GM19372 (cell line): ENCODE data around the gene KDELR3.
A peak's percentile ranks its signal among the peaks of the same experiment; 100 is the strongest.

Experiments used
- ATAC-seq: cut with Tn5 transposase; IDR thresholded peaks from one replicate; pipeline ENCODE4 v1.9.1; 2021; ENCODE audit warnings: mild to moderate bottlenecking, low read depth, moderate library complexity; ENCODE audit not compliant: unreplicated experiment

The KDELR3 gene

DNA sequence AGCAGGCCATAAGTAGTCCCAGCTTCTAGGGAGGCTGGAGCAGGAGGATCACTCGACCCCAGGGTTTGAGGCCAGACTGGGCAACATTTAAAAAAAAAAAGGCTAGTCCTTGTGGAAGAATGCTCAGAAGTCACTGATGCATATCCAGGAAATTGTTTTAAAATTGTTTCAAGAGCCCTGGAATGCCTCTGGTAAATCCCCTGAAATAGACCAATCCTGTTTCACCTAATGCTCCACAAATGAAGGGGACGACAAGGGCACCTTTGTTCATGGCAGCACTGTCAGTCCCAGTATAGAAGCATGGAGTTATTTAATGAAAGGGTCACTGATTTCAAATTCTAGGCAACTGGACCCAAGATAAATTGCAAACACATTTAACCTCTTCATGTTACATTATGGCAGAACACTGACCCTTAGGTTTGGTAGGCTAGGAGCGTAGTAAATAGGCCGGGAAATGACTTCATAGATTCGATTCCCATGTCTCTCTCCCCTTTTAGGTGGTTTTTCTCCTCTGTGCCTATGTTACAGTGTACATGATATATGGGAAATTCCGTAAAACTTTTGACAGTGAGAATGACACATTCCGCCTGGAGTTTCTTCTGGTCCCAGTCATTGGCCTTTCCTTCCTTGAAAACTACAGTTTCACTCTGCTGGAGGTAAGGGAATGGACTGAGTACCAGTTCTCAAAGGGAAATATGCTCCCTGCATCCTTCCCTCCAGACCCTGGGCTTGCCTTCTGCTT lies 11.4 kb downstream of the KDELR3 start:
- no peak for ATAC-seq

DNA sequence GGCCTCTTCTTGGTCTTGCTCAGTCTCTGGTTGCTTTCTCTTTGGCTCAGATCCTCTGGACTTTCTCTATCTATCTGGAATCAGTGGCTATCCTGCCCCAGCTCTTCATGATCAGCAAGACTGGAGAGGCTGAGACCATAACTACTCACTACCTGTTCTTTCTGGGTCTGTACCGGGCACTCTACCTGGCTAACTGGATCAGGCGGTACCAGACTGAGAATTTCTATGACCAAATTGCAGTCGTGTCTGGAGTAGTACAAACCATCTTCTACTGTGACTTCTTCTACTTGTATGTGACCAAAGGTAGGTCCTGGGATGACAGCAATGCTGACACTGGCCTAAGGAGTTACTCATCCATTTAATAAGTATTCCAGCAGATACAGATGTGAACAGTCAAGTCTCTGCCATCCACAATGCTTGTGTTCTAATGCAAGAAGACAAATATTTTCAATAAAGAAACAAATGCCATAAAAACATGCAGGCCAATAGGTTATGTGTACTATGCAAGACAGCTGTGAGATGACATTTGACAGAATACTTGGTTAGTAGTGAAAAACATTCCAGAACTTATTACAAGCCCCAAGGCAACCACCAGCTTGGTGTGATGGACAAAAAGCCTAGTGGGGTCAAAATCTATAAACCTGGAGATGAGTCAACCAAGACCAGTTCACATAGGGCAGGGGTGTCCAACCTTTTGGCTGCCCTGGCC lies 13.4 kb downstream of the KDELR3 start:
- ATAC-seq, result no peak

DNA sequence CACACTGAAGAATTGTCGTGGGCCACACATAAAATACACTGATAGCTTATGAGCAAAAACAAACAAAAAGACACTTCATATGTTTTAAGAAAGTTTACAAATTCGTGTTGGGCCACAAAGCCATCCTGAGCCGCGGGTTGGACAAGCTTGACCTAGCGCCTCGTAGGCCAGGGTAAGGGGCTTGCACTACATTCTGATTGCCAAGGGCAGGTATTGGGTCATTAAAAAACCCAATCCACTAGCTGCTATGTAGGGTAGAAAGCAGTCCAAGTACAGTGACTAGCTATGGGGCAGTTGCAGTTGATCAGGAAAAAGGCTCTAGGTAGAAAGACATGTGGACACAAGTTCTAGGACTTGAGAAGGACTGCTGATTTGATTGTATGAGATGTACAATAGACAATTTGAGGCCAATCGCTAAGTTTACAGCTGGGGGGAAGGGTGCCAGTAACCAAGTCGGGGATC lies 14.0 kb downstream of the KDELR3 start:
- ATAC-seq, result no peak

DNA sequence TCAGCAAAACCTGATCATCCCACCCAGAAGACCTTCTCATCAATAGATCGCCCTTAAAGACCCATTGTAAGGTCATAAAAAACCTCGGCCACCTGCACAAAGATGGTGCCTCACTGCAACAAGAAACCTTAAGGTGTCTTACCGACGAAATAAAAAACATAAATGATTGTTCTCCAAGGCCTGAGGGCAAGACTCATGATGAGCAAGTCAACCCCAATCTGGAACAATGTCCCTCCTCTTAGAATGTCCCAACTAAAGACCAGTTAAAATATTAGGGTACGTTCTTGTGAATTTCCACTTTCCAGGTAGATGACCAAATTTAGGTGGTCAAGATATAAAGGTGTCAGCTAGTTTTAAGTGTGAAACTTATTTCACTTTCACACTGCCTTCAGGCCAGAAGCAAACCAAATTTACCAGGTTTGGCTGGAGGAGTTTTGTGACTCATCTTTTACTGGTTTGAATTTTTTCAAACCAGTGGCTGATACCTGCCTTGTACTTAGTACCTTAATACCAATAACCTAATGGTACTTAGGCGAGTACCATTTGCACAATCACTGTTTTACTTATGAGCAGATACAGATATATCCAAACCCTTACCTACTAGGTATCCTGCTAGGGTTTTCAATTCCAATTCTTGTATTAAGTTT lies 14.9 kb downstream of the KDELR3 start:
- no peak for ATAC-seq

DNA sequence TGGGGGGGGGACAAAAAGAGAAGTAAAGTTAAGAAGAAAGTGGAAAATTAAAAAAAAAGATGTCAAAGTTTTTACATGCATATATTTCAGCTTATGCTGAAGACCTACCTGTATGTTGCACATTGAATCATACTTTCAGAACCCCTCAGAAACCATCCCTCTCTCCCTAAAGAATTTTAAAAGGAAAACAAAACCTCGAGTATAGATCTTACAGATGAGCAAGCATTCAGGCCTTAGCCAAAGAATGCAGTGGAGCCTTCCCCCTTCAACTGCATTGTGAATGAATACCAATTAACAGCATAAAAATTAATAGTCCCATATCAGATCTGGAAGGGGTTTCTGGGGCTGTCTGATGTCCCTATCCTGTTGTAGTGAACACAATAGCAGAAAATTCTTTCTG lies 16.3 kb downstream of the KDELR3 start:
- ATAC-seq, result no peak

DNA sequence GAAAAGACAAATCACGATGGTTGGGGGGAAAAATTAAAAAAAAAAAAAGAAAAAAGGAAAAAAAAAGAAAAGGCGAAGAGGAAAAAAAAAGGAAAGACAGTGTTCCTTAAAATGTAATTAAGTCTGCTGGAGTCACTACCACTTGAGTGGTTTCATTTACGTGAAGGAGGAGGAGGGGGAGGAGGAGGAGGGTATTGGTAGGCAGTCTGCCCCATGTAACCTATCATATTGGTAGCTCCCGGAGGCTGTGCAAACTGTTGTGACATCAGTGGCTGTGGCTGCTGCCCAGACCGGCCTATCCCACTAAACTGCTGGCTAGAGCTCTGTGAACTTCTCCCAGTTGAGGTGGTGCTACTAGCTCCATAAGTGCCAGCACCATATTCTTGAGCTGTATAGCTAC lies 17.9 kb downstream of the KDELR3 start:
- no peak for ATAC-seq

DNA sequence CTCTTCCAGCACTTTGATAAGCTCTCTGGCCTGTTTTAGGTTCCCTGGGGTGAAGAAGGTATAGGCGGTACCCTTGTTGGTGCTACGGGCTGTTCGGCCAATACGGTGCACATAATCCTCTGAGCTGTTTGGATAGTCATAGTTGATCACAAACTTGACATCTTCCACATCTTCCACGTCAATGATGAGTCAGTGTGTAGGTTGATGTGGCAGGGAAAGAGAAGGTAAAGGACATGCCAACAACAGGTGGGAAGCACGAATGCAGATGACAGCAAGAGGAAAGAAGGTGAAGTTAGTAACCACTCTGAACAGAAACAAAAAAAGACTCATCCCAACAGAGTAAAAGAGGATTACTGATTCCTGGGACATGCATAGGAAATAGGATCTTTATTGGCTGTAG lies 20.1 kb downstream of the KDELR3 start:
- ATAC-seq, result no peak

DNA sequence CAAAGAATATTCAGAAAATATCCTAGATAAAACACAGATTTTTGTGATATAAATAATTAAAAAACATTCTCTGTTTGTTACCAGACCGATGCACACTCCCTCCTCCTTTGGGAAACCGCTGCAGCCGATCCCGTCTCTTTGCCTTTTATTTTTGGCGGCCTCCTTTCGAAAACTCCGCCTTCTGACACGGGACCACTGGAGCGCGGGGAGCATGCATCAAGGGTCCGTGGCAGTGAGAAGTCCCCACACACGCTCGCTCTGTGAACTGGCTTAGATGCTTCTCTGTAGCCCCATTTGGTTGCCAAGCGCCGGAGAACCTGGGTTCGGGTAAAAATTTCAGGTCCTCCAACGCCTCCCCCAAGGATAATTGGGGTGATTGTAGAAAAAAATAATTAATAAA lies 21.2 kb downstream of the KDELR3 start:
- ATAC-seq, result no peak

DNA sequence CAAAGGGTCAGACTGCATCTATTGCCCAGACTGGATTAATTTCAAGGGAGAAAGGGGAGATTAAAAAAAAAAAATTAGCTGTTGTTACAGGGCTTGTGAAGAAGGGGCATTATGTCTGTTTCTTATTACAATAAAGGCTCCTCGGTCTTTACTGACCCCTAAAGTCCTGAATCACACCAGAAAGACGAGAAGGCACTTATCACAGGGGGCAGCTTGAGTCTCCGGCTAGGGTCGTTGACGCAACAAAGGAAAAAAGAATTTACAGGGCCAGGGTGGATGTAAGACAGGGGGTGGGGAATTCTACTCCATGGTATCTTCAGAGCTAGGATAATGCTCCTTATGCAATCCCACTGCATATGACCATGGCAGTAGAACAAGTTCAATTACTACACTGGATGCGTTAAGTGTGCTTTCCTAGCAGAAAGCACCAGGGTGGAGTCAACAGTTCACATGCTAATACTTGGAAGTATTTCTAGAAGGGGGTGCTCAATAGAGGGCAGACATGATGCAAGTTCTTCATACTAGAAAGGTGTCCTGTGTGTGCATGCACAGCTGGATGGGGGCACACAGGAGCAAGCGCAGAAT lies 21.8 kb downstream of the KDELR3 start:
- ATAC-seq, result no peak

DNA sequence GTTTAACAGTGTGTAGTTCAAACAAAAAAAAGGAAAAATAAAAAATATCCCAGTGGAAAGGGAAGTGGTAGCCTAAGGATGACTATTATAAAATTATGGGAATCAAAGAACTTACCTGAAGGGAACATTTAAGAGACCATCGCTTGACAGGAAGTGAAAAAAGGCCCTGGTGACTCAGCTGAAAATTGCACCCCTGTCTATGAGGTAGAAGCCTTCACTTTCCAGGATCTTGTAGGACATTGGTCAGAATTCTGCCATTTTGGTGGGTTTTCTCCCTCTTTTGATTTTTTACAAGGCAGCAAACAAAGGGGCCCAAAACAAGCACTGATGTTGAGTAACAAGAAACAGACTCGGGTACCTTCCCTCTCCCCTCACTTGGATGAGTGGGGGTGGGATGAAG lies 22.6 kb downstream of the KDELR3 start:
- ATAC-seq, result no peak

DNA sequence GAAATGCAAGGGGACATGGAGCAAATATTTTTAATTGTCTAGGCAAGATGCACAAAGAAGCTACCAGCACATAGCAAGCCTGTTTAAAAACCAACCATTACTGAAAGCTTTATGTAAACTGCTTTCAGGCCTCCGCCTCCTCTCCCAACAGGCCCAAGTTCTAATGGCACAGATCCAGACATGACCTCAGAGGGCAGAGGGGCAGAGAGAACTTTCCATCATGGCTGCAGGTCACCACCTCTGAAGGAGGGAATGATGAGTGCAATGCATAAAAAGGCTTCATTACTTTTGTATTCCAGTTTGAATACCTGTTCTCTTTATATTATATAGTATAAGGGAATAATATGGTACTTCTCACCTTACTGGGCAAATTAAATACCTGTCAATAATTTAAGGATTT lies 23.0 kb downstream of the KDELR3 start:
- ATAC-seq, result no peak

DNA sequence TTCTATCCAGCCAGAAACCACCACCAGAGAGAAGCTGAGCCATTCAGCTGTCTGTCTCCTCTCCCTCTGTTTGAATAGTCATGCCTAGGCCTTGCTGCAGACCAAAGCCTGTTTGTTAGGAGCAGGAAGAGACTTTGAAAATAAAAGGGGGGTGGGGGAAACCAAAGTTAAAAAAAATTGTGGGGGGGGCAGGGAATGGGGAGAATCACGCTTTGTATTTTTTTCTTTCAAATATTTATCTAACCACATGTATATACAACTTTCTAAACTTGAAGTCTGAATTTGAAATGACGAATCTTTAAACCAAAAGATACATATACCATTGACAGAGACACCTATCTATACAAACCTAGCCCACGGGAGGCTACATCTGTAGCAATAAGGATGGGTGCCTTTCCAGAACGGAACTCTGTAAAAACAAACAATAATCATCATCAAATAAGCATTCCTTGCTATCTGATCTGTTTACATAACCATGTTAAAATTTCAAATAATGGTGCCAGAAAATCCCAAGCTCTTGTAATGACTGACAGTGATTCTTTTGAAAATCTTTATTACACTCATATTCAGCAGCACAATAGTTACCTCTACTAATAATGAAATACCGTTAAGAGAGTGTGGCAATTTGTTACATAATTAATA lies 23.9 kb downstream of the KDELR3 start:
- ATAC-seq, result no peak

DNA sequence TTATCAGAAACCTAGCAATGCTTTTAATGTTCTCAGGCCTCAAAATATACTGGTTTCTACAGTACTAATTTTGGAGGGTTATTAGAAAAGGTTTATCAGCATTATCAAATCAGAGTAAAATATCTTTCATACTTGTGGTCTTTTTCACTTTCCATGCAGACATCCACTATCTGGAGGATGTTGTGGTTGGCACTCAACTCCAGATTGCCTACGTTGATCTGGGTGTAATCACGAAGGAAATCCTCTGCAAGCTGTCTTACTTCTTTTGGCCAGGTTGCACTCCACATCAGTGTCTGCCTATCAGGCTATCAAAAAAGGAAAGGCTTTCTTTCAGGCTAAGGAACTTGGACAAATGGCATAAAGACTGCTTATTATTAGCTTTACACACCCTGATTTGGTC lies 26.6 kb downstream of the KDELR3 start:
- ATAC-seq, result no peak

DNA sequence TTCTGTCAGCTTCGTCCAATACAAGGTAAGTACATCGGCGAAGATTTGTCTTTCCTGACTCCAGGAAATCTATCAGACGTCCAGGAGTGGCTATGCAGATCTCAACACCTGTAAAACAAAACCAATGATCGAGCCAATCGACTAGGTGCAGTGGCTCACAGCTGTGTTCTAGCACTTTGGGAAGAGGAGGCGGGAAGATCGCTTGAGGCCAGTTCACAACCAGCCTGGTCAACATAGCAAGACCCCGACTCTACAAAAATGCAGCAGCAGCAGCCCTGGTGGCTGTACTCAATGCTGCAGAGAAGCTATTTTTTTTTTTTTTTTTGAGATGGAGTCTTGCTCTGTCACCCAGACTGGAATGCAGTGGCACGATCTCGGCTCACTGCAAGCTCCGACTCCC lies 27.0 kb downstream of the KDELR3 start:
- ATAC-seq, result no peak

DNA sequence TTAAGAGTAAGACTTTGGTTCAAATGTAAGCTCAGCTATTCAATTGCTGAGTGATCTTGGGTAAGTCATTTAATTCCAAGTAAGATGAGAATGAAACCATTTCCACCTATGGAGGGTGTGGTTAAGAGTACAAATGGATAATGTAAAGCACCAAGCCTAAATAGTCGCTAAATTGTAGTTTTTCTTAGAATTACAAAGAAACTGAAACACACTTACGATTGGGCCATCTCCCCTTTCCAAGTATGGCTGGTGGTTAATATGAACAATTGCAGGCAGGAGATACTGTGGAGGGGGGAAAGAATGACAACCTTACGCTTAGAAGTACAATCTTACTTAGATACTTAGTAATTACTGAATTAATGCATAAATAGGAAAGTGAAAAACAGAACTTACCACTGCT lies 30.0 kb downstream of the KDELR3 start:
- no peak for ATAC-seq

DNA sequence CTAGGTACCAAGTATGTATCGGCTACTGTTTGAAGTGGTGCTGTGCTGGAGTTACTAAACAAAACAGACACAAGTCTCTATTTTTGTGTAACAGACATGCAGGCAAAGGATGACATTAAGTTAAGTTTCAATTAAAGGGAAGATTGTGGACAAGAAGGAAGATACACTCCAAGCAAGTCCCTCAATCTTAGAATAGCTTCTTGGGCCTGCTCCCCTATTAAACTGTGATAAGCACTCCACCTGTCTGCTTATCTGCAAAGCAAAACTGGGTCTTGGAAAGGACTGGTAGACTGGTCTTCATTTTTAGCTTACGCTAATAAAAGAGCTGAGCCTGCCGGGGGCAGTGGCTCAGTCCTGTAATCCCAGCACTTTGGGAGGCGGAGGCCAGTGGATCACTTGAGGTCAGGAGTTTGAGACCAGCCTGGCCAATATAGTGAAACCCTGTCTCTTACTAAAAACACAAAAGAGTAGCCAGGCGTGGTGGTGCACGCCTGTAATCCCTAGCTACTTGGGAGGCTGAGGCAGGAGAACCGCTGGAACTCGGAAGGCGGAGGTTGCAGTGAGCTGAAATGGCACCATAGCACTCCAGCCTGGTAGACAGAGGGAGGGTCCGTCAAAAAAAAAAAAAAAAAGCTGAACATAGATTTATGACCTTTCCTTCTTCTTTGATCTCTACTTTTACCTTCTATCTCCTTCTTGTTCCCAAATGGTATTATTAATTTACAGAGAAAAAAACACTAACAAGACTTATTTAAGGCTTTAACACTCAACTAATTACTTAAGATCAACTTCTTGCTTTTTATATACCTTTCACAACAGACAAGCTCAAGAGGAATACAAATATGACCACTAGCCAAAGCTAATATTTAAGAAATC lies 34.1 kb downstream of the KDELR3 start:
- no peak for ATAC-seq

DNA sequence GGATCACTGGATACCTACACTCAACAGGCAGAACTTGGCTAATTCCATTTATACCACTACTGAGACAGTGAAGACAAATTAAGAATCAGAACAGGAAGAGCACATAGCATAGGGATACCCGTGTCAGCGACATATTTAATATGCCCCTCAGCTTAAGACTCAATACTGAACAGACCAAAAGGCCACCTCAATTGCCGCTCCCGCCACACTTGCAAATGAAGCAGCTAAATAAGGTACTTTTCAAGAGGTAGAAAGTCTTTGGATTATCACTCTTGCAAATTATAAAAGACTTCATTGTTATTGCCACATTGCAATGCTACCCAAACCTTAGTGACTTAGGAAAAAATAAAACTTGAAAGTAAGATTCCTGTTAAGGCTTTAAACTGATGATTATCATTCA lies 35.1 kb downstream of the KDELR3 start:
- no peak for ATAC-seq

DNA sequence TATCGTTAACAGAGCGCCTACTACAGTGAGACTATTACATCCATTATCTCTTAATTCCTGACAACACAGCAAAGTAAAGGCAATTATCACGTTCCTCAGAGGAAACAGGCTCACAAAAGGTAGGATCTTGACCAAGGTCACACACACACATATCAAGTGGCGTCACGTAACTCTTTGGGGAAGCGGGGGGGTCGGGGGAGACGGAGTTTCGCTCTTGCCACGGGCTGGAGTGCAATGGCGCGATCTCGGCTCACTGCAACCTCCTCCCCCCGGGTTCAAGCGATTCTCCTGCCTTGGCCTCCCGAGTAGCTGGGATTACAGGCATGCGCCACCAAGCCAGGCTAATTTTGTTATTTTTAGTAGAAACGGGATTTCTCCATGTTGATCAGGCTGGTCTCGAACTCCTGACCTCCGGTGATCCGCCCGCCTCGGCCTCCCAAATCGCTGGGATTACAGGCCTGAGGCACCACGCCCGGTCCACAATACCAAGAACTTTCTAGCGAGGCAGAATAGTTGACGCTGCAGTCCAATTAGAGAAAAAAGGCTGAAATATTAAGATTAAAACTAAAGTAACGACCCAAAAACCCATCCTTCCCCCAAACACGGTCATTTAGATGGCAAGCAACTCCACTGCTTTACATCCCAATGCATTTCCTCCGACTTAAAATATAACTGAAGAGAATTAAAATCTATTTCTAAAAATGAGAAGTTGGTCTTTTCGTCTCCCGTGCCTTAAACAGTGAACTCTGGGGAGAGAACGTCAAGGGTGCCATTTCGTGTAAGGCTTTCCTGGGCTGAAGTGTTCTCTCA lies 37.0 kb downstream of the KDELR3 start:
- ATAC-seq, result no peak

DNA sequence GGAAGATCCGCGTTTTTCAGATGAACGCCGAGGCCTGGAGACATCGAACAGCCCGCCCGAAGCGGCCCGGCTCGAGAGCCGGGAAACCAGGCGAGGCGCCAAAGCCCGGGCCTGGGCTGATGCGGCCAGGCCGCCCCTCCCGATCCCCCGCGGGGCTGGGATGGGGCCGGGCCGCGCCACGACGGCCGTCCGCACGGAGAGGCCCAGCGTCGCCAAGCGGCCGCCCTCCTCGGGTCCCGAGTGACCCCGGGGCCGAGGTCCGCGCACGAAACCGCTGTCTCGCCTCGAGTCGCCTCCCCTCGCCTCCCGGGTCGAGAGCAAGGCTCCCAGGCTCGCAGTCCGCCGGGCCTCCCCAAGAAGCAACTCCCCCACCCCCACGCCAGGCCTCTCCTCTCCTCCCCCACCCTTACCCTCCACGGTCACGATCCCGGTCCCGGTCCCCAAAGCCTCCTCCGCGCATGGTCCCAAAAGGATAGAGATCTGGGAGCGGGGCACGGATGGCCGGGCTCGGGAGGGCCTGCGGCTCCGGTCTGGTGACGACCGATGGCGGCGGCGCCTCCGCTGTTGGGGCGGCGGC lies 37.7 kb downstream of the KDELR3 start:
- peak; percentile 16 for ATAC-seq
